HL-60 (cell line): ENCODE data around the gene FKTN.

Experiments used
- DNase-seq, 2 experiments: peaks; one replicate each; pipeline ENCODE4 v3.0.0-alpha.2; 2010 to 2020; ENCODE audit warnings: low read depth in 1 of 2, low spot score in 1 of 2
- H3K27ac ChIP-seq: fragments of 250-450 bp; sonication (Bioruptor Pico); replicated peaks from 2 replicates; pipeline ENCODE4 v1.5.1; 2020; ENCODE audit warnings: mild to moderate bottlenecking, moderate library complexity
- H3K27me3 ChIP-seq: fragments of 250-450 bp; sonication (Bioruptor Pico); 2 replicates; pipeline ENCODE4 v1.5.1; 2021; ENCODE audit warnings: mild to moderate bottlenecking, moderate library complexity; ENCODE audit not compliant: insufficient read depth, poor library complexity, severe bottlenecking
- H3K4me3 ChIP-seq: replicated peaks from 2 replicates; pipeline ENCODE4 v1.5.1; 2011; ENCODE audit warnings: mild to moderate bottlenecking, control low read depth, low read length; ENCODE audit not compliant: insufficient read depth
- CTCF ChIP-seq: IDR thresholded peaks from one replicate; pipeline ENCODE4 v1.5.1; 2011; ENCODE audit warnings: low read length, control low read depth, inconsistent platforms; ENCODE audit not compliant: insufficient read depth
- GABPA ChIP-seq: IDR thresholded peaks from 2 replicates; pipeline ENCODE4 v1.6.1; 2012; ENCODE audit warnings: low read depth
- POLR2AphosphoS5 ChIP-seq: IDR thresholded peaks from 2 replicates; pipeline ENCODE4 v1.6.1; 2012; ENCODE audit warnings: low read depth
- SPI1 ChIP-seq: IDR thresholded peaks from 2 replicates; pipeline ENCODE4 v1.6.1; 2012; ENCODE audit warnings: low read depth, mild to moderate bottlenecking, borderline replicate concordance
- TF ChIP-seq, protein P1 (sequence below): IDR thresholded peaks from 2 replicates; pipeline ENCODE4 v1.6.1; 2012; ENCODE audit warnings: low read depth; ENCODE audit not compliant: insufficient replicate concordance

The FKTN gene

GRCh38 chr9:105531530-105531929 lies 26.4 kb upstream of the FKTN start:
- TF ChIP-seq, protein P1, sequence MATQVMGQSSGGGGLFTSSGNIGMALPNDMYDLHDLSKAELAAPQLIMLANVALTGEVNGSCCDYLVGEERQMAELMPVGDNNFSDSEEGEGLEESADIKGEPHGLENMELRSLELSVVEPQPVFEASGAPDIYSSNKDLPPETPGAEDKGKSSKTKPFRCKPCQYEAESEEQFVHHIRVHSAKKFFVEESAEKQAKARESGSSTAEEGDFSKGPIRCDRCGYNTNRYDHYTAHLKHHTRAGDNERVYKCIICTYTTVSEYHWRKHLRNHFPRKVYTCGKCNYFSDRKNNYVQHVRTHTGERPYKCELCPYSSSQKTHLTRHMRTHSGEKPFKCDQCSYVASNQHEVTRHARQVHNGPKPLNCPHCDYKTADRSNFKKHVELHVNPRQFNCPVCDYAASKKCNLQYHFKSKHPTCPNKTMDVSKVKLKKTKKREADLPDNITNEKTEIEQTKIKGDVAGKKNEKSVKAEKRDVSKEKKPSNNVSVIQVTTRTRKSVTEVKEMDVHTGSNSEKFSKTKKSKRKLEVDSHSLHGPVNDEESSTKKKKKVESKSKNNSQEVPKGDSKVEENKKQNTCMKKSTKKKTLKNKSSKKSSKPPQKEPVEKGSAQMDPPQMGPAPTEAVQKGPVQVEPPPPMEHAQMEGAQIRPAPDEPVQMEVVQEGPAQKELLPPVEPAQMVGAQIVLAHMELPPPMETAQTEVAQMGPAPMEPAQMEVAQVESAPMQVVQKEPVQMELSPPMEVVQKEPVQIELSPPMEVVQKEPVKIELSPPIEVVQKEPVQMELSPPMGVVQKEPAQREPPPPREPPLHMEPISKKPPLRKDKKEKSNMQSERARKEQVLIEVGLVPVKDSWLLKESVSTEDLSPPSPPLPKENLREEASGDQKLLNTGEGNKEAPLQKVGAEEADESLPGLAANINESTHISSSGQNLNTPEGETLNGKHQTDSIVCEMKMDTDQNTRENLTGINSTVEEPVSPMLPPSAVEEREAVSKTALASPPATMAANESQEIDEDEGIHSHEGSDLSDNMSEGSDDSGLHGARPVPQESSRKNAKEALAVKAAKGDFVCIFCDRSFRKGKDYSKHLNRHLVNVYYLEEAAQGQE, result no peak
- TF ChIP-seq SPI1 (no peak), POLR2AphosphoS5 (no peak), GABPA (no peak), CTCF (no peak)
- H3K27ac ChIP-seq, result no peak overlapping the region
- no peak for DNase-seq

DNA sequence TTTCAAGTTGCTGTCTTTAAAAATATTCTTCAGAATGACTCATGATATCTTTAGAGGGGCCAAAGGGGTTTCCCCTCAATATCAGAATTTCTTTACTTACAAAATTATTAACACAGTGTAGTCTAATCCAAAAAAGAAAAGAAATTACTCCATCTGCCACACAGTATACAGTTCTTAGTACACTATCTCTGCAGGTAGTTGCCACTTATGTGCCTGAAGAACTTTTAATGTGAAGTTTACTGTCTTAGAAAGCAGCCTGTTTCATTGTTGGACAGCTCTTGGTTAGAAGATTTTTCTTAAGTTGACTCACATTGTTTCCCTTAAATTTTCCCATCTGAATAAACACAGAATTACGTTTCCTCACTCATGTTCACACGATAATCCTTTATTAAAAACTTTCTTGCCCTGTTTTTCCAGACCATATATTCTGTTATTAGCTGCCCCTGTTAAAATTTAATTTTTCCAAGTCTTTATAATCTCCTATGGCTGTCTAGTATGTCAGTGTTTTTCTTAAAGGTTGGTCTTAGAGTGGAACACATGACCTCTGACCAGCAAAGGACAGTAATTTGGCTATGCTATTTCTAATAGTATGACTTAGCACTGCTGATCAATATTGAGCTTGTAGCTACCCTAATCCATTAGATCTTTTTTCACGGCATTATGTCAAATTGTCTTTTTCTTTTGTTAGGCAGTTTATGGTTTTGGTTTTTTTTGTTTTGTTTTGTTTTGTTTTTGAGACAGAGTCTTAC lies 21.8 kb upstream of the FKTN start:
- no peaks in the 10 kb centered on the region for H3K27me3 ChIP-seq
- no peak overlapping the region for H3K4me3 ChIP-seq
- H3K27ac ChIP-seq, result no peak overlapping the region
- no peak for DNase-seq
- no peak for TF ChIP-seq GABPA
- TF ChIP-seq, protein P1, result no peak
- TF ChIP-seq SPI1, result no peak
- no peak for TF ChIP-seq POLR2AphosphoS5
- no peak for TF ChIP-seq CTCF

More at GRCh38 chr9:105531530-105531929, 26.4 kb upstream of the FKTN start:
- no peaks in the 10 kb centered on the region for H3K27me3 ChIP-seq
- H3K4me3 ChIP-seq, result no peak overlapping the region

GRCh38 chr9:105539452-105539851 lies 18.5 kb upstream of the FKTN start:
- no peak overlapping the region for H3K27ac ChIP-seq
- TF ChIP-seq, protein P1, result no peak
- TF ChIP-seq POLR2AphosphoS5 (no peak), GABPA (no peak), SPI1 (no peak), CTCF (no peak)
- no peak overlapping the region for H3K4me3 ChIP-seq
- DNase-seq, result peak in 1 of 2 experiments; percentile 11
- no peaks in the 10 kb centered on the region for H3K27me3 ChIP-seq
